ENCODE measurements around the gene PTPRN2.

DNA sequence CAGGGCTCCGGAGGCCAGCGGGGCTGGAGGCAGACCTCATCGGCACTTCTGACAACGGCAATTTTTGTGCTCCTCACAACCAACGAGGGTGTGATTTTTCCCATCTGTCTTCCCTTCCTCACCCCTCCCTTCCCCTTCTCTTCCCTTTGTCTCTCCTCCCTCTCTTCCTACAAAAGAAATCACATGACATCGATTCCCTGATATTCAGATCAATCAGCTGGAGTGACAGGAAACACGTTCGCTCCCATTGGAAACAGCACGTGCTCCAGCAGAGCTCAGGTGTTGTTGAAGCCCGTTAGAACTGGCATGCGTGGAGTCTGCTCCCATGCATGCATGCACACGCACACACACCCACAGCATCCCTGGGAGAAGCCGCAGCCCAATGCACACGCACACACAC is 222.4 kb downstream of the PTPRN2 start:
- TF ChIP-seq, protein P1, sequence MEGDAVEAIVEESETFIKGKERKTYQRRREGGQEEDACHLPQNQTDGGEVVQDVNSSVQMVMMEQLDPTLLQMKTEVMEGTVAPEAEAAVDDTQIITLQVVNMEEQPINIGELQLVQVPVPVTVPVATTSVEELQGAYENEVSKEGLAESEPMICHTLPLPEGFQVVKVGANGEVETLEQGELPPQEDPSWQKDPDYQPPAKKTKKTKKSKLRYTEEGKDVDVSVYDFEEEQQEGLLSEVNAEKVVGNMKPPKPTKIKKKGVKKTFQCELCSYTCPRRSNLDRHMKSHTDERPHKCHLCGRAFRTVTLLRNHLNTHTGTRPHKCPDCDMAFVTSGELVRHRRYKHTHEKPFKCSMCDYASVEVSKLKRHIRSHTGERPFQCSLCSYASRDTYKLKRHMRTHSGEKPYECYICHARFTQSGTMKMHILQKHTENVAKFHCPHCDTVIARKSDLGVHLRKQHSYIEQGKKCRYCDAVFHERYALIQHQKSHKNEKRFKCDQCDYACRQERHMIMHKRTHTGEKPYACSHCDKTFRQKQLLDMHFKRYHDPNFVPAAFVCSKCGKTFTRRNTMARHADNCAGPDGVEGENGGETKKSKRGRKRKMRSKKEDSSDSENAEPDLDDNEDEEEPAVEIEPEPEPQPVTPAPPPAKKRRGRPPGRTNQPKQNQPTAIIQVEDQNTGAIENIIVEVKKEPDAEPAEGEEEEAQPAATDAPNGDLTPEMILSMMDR (IDR thresholded peaks at IDR 0.05; ENCODE audit: control extremely low read depth in 1 of 3, insufficient read depth in 1 of 3, low read depth in 1 of 3, low read length in 3 of 3) = no peak
- TF ChIP-seq CBX8 (IDR thresholded peaks at IDR 0.05; ENCODE audit: borderline replicate concordance, low read depth, low read length) (no peak), CEBPB (IDR thresholded peaks at IDR 0.05; ENCODE audit: low read depth, low read length) (no peak), CREB1 (IDR thresholded peaks at IDR 0.05) (no peak), ZNF274 (IDR thresholded peaks at IDR 0.05; ENCODE audit: borderline replicate concordance, extremely low read depth, low read length) (no peak), POLR2A (IDR thresholded peaks at IDR 0.05; ENCODE audit: control extremely low read depth in 1 of 2, low read depth in 2 of 2, low read length in 2 of 2) (no peak), EP300 (IDR thresholded peaks at IDR 0.05; ENCODE audit: borderline replicate concordance in 1 of 2, low read depth in 2 of 2, low read length in 2 of 2) (no peak), RFX5 (IDR thresholded peaks at IDR 0.05; ENCODE audit: borderline replicate concordance, low read depth, low read length) (no peak), POLR2AphosphoS5 (IDR thresholded peaks at IDR 0.05; ENCODE audit: low read depth, low read length) (no peak), TBP (IDR thresholded peaks at IDR 0.05; ENCODE audit: low read depth, low read length) (no peak), FOSL1 (IDR thresholded peaks at IDR 0.05; ENCODE audit: insufficient read depth, low read depth, low read length) (no peak), EZH2 (IDR thresholded peaks at IDR 0.05; ENCODE audit: low read depth, low read length, severe bottlenecking) (no peak)
- TF ChIP-seq, protein P2, sequence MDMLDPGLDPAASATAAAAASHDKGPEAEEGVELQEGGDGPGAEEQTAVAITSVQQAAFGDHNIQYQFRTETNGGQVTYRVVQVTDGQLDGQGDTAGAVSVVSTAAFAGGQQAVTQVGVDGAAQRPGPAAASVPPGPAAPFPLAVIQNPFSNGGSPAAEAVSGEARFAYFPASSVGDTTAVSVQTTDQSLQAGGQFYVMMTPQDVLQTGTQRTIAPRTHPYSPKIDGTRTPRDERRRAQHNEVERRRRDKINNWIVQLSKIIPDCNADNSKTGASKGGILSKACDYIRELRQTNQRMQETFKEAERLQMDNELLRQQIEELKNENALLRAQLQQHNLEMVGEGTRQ (IDR thresholded peaks at IDR 0.05; ENCODE audit: low read length) = no peak

All from H1 (cell line).